Inflammatory macrophage treated with lipopolysaccharide for 1 hour (primary cell): ENCODE measurements around the gene C3orf85.

Experiments used
- DNase-seq, 2 donors: peaks; one replicate each; pipeline ENCODE4 v3.0.0-alpha.2; 2020 to 2022

Gene C3orf85

GRCh38 chr3:109154979-109155378 lies 18.5 kb downstream of the C3orf85 start:
- no peak for DNase-seq

GRCh38 chr3:109155828-109156227 lies 19.3 kb downstream of the C3orf85 start:
- DNase-seq = no peak

GRCh38 chr3:109161487-109162123 lies 25.1 kb downstream of the C3orf85 start:
- DNase-seq = no peak

GRCh38 chr3:109165905-109166304 lies 29.4 kb downstream of the C3orf85 start:
- DNase-seq = no peak

- no peak for DNase-seq
Measured at GRCh38 chr3:109171479-109171878, 35.0 kb downstream of the C3orf85 start.

GRCh38 chr3:109175411-109175810 lies 38.9 kb downstream of the C3orf85 start:
- DNase-seq = no peak

- no peak for DNase-seq
Measured at GRCh38 chr3:109176726-109177125, 40.2 kb downstream of the C3orf85 start.

- DNase-seq = no peak
Measured at GRCh38 chr3:109177908-109178307, 41.4 kb downstream of the C3orf85 start.

GRCh38 chr3:109178708-109179107 lies 42.2 kb downstream of the C3orf85 start:
- no peak for DNase-seq

GRCh38 chr3:109184726-109185125 lies 48.2 kb downstream of the C3orf85 start:
- no peak for DNase-seq

GRCh38 chr3:109187390-109187789 lies 50.9 kb downstream of the C3orf85 start:
- DNase-seq = no peak

- no peak for DNase-seq
Measured at GRCh38 chr3:109188741-109189140, 52.2 kb downstream of the C3orf85 start.

- DNase-seq = no peak
Measured at GRCh38 chr3:109191421-109191820, 54.9 kb downstream of the C3orf85 start.

- peak; percentile 0 to 3 for DNase-seq
Measured at GRCh38 chr3:109195815-109196214, 59.3 kb downstream of the C3orf85 start.
